Measurements from ENCODE around the gene IGF2. TPM values are rescaled to one million over a fixed set of nuclear protein-coding genes. Genes with fewer than 3 reads are reported as not detected.

The IGF2 gene
- polyA plus RNA-seq, 6 donors from 2014 or later, result not detected

- Mint-ChIP-seq H3K36me3 (no peaks in the 10 kb centered on the region), H3K27me3 (peaks cover 6 to 35% (median 34%) of the 10 kb centered on the region in 3 donors), H3K4me1 (peaks cover 0 to 4% (median 0%) of the 10 kb centered on the region in 3 donors), H3K4me3 (no peak overlapping the region), H3K27ac (no peak overlapping the region), H3K9me3 (no peaks in the 10 kb centered on the region)
- DNase-seq (no peak), ATAC-seq (ENCODE audit: low read depth in 2 of 2) (no peak)
These were observed 36.9 kb downstream of the IGF2 start for GRCh38 chr11:2102132-2102882.

GRCh38 chr11:2101171-2101675, 38.0 kb downstream of the IGF2 start:
- H3K4me3 Mint-ChIP-seq, result no peak overlapping the region

GRCh38 chr11:2100361-2101170, 38.6 kb downstream of the IGF2 start:
- H3K27ac Mint-ChIP-seq, result no peak overlapping the region
- H3K4me1 Mint-ChIP-seq, result peaks cover 0 to 4% (median 0%) of the 10 kb centered on the region in 3 donors
- DNase-seq (no peak), ATAC-seq (ENCODE audit: low read depth in 2 of 2) (no peak)
- H3K36me3 Mint-ChIP-seq, result no peaks in the 10 kb centered on the region
- H3K27me3 Mint-ChIP-seq, result peaks cover 10 to 38% (median 38%) of the 10 kb centered on the region in 3 donors
- no peaks in the 10 kb centered on the region for H3K9me3 Mint-ChIP-seq
- no peak overlapping the region for H3K4me3 Mint-ChIP-seq

More at GRCh38 chr11:2101171-2101675, 38.0 kb downstream of the IGF2 start:
- Mint-ChIP-seq H3K9me3 (no peaks in the 10 kb centered on the region), H3K4me1 (peaks cover 0 to 4% (median 0%) of the 10 kb centered on the region in 3 donors), H3K27ac (peak overlapping the region in 2 of 6 donors; percentile 19 to 58), H3K27me3 (peaks cover 6 to 35% (median 34%) of the 10 kb centered on the region in 3 donors), H3K36me3 (no peaks in the 10 kb centered on the region)
- no peak for DNase-seq
- no peak for ATAC-seq (ENCODE audit: low read depth in 2 of 2)

- ATAC-seq (ENCODE audit: low read depth in 2 of 2) (no peak), DNase-seq (no peak)
- Mint-ChIP-seq H3K27ac (no peak overlapping the region), H3K9me3 (no peaks in the 10 kb centered on the region), H3K4me1 (peaks cover 0 to 4% (median 0%) of the 10 kb centered on the region in 3 donors), H3K36me3 (no peaks in the 10 kb centered on the region), H3K4me3 (no peak overlapping the region), H3K27me3 (peaks cover 13 to 45% (median 43%) of the 10 kb centered on the region in 3 donors)
These were observed 39.5 kb downstream of the IGF2 start for GRCh38 chr11:2099516-2100349.

GRCh38 chr11:2098691-2099515, 40.3 kb downstream of the IGF2 start:
- Mint-ChIP-seq H3K36me3 (no peaks in the 10 kb centered on the region), H3K9me3 (no peaks in the 10 kb centered on the region), H3K4me3 (no peak overlapping the region), H3K27me3 (peaks cover 7 to 53% (median 50%) of the 10 kb centered on the region in 3 donors), H3K27ac (no peak overlapping the region), H3K4me1 (peaks cover 0 to 4% (median 0%) of the 10 kb centered on the region in 3 donors)
- DNase-seq (no peak), ATAC-seq (ENCODE audit: low read depth in 2 of 2) (no peak)

GRCh38 chr11:2097998-2098690, 41.0 kb downstream of the IGF2 start:
- no peak for ATAC-seq (ENCODE audit: low read depth in 2 of 2)
- DNase-seq, result no peak
- H3K27me3 Mint-ChIP-seq, result peaks cover 7 to 61% (median 57%) of the 10 kb centered on the region in 3 donors
- H3K9me3 Mint-ChIP-seq, result peaks cover 0 to 3% (median 0%) of the 10 kb centered on the region in 7 donors
- peaks cover 0 to 5% of the 10 kb centered on the region in 2 donors for H3K36me3 Mint-ChIP-seq
- peaks cover 0 to 5% (median 4%) of the 10 kb centered on the region in 3 donors for H3K4me1 Mint-ChIP-seq
- peak overlapping the region in 1 of 6 donors; percentile 74 for H3K27ac Mint-ChIP-seq
- no peak overlapping the region for H3K4me3 Mint-ChIP-seq

- no peak for DNase-seq
These were observed 41.7 kb downstream of the IGF2 start for GRCh38 chr11:2097356-2097997.

GRCh38 chr11:2096919-2097301, 42.3 kb downstream of the IGF2 start:
- H3K9me3 Mint-ChIP-seq, result peaks cover 0 to 3% (median 0%) of the 10 kb centered on the region in 7 donors
- DNase-seq, result no peak
- H3K4me3 Mint-ChIP-seq, result no peak overlapping the region
- H3K36me3 Mint-ChIP-seq, result peaks cover 0 to 7% of the 10 kb centered on the region in 2 donors
- no peak for ATAC-seq (ENCODE audit: low read depth in 2 of 2)
- H3K27me3 Mint-ChIP-seq, result peaks cover 7 to 65% (median 58%) of the 10 kb centered on the region in 3 donors
- peaks cover 0 to 5% (median 0%) of the 10 kb centered on the region in 3 donors for H3K4me1 Mint-ChIP-seq
- no peak overlapping the region for H3K27ac Mint-ChIP-seq

More at GRCh38 chr11:2097356-2097997, 41.7 kb downstream of the IGF2 start:
- H3K27ac Mint-ChIP-seq, result no peak overlapping the region
- peaks cover 0 to 7% of the 10 kb centered on the region in 2 donors for H3K36me3 Mint-ChIP-seq
- H3K9me3 Mint-ChIP-seq, result peaks cover 0 to 3% (median 0%) of the 10 kb centered on the region in 7 donors
- peaks cover 0 to 5% (median 4%) of the 10 kb centered on the region in 3 donors for H3K4me1 Mint-ChIP-seq
- H3K27me3 Mint-ChIP-seq, result peaks cover 7 to 67% (median 62%) of the 10 kb centered on the region in 3 donors
- no peak for ATAC-seq (ENCODE audit: low read depth in 2 of 2)
- no peak overlapping the region for H3K4me3 Mint-ChIP-seq

- H3K36me3 Mint-ChIP-seq, result peaks cover 0 to 7% of the 10 kb centered on the region in 2 donors
- no peak overlapping the region for H3K4me3 Mint-ChIP-seq
- H3K27ac Mint-ChIP-seq, result peak overlapping the region in 1 of 6 donors; percentile 9
- peaks cover 0 to 3% (median 0%) of the 10 kb centered on the region in 7 donors for H3K9me3 Mint-ChIP-seq
- no peak for DNase-seq
- no peak for ATAC-seq (ENCODE audit: low read depth in 2 of 2)
- peaks cover 0 to 5% (median 0%) of the 10 kb centered on the region in 3 donors for H3K4me1 Mint-ChIP-seq
- H3K27me3 Mint-ChIP-seq, result peaks cover 7 to 62% (median 52%) of the 10 kb centered on the region in 3 donors
These were observed 42.9 kb downstream of the IGF2 start for GRCh38 chr11:2096011-2096918.

- DNase-seq, result no peak
- Mint-ChIP-seq H3K4me1 (peaks cover 0 to 5% (median 0%) of the 10 kb centered on the region in 3 donors), H3K27me3 (peaks cover 7 to 61% (median 49%) of the 10 kb centered on the region in 3 donors), H3K4me3 (peak overlapping the region in 1 of 8 donors; percentile 71), H3K9me3 (peaks cover 0 to 3% (median 0%) of the 10 kb centered on the region in 7 donors), H3K36me3 (peaks cover 0 to 7% of the 10 kb centered on the region in 2 donors), H3K27ac (peak overlapping the region in 2 of 6 donors; percentile 9 to 22)
- ATAC-seq (ENCODE audit: low read depth in 2 of 2), result no peak
These were observed 43.6 kb downstream of the IGF2 start for GRCh38 chr11:2095542-2095941.

Measured in naive B cell (primary cell).